Fibroblast of lung (primary cell): ENCODE measurements around the gene DCTN4. TPM values are rescaled to one million over a fixed set of nuclear protein-coding genes. Genes with fewer than 3 reads are reported as not detected.

Source experiments
- DNase-seq, 2 donors: peaks; one replicate each; pipeline versions ENCODE4 v3.0.0 to v3.0.0-alpha.2; 2010; ENCODE audit warnings: low read depth in 2 of 2
- H2AFZ ChIP-seq: 2 replicates; pipeline ENCODE4 v1.5.1; 2012; ENCODE audit warnings: low read length, control low read depth, inconsistent platforms
- H3K27ac ChIP-seq: 2 replicates; pipeline ENCODE4 v1.5.1; 2011; ENCODE audit warnings: low read length, control low read depth; ENCODE audit not compliant: insufficient read depth
- H3K27me3 ChIP-seq: 2 replicates; pipeline ENCODE4 v1.5.1; 2011; ENCODE audit warnings: mild to moderate bottlenecking, low read length; ENCODE audit not compliant: control insufficient read depth, insufficient read depth
- H3K36me3 ChIP-seq: 2 replicates; pipeline ENCODE4 v1.5.1; 2011; ENCODE audit warnings: low read length; ENCODE audit not compliant: control insufficient read depth, insufficient read depth
- H3K4me1 ChIP-seq: 2 replicates; pipeline ENCODE4 v1.5.1; 2011; ENCODE audit warnings: low read length; ENCODE audit not compliant: control insufficient read depth, insufficient read depth; ENCODE audit errors: extremely low read depth
- H3K4me2 ChIP-seq: 2 replicates; pipeline ENCODE4 v1.5.1; 2011; ENCODE audit warnings: low read length, control low read depth; ENCODE audit not compliant: insufficient read depth; ENCODE audit errors: extremely low read depth
- H3K4me3 ChIP-seq, 4 experiments: fragments of 200-600 bp in 1 of 4; sonication (generic) in 1 of 4; replicated peaks in 1 of 4; 2 replicates each; pipeline ENCODE4 v1.5.1; 2011 to 2016; ENCODE audit warnings: low read length in 4 of 4, low read depth in 3 of 4, mild to moderate bottlenecking in 3 of 4, control low read depth in 2 of 4, inconsistent platforms in 1 of 4, mixed read lengths in 1 of 4; ENCODE audit not compliant: insufficient read depth in 1 of 4; ENCODE audit errors: control extremely low read depth in 1 of 4
- H3K79me2 ChIP-seq: 2 replicates; pipeline ENCODE4 v1.5.1; 2012; ENCODE audit warnings: mild to moderate bottlenecking, low read length, inconsistent platforms; ENCODE audit not compliant: control insufficient read depth, insufficient read depth
- H3K9ac ChIP-seq: 2 replicates; pipeline ENCODE4 v1.5.1; 2011; ENCODE audit warnings: mild to moderate bottlenecking, low read length, control low read depth; ENCODE audit not compliant: insufficient read depth
- H3K9me3 ChIP-seq: 2 replicates; pipeline ENCODE4 v1.5.1; 2012; ENCODE audit warnings: low read depth, low read length; ENCODE audit not compliant: control insufficient read depth, insufficient read depth
- H4K20me1 ChIP-seq: 2 replicates; pipeline ENCODE4 v1.5.1; 2011; ENCODE audit warnings: low read length; ENCODE audit not compliant: control insufficient read depth, insufficient read depth; ENCODE audit errors: extremely low read depth
- CTCF ChIP-seq, 2 donors: IDR thresholded peaks in 1 of 2; conservative IDR thresholded peaks in 1 of 2; 1 replicate in 1 of 2; 2 replicates in 1 of 2; pipeline ENCODE4 v1.5.1; 2011 to 2012; ENCODE audit warnings: low read length in 2 of 2, control low read depth in 1 of 2, inconsistent platforms in 1 of 2, low read depth in 1 of 2, mild to moderate bottlenecking in 1 of 2
- EZH2 ChIP-seq: IDR thresholded peaks from 2 replicates; pipeline ENCODE4 v1.5.1; 2012; ENCODE audit warnings: low read length, control low read depth, mild to moderate bottlenecking; ENCODE audit errors: missing control alignments
- polyA plus RNA-seq, 2 donors: library from polyadenylated mRNA; depleted of rRNA in 1 of 2; stranded (reverse) in 1 of 2; unstranded in 1 of 2; fragments of >200 nt; gene quantifications; 2 replicates each; pipeline ENCODE4 v1.2.1, GENCODE V29; 2011 to 2012; ENCODE audit warnings: missing spikeins in 1 of 2
- total RNA-seq: library from RNA; depleted of rRNA; stranded (reverse); fragments of >200 nt; gene quantifications from 2 replicates; pipeline ENCODE4 v1.2.1, GENCODE V29; 2014

Gene DCTN4
- total and polyA plus RNA-seq, 2 donors (not counting 1 experiment from before 2014, with no cell fraction given): 60.0 to 67.2 TPM

- H3K9me3 ChIP-seq: no peaks in the 10 kb centered on the region
- no peaks in the 10 kb centered on the region for H3K27me3 ChIP-seq
- H3K79me2 ChIP-seq: peaks cover 18% of the 10 kb centered on the region
- peak within 1 kb of the TSS; percentile 88 for H3K4me2 ChIP-seq
- no peaks in the 10 kb centered on the region for H4K20me1 ChIP-seq
- TF ChIP-seq CTCF (conservative IDR thresholded peaks at IDR 0.05 in 1 of 2, IDR thresholded peaks at IDR 0.05 in 1 of 2; ENCODE audit: low read depth in 1 of 2, low read length in 2 of 2) (peak; percentile 51 to 61), EZH2 (no peak)
- peaks cover 2% of the 10 kb centered on the region for H3K36me3 ChIP-seq
- peak within 1 kb of the TSS; percentile 95 for H3K27ac ChIP-seq
- H2AFZ ChIP-seq: peak within 1 kb of the TSS; percentile 99
- H3K9ac ChIP-seq: peak within 1 kb of the TSS; percentile 98
- DNase-seq: peak; percentile 86 to 87
- H3K4me1 ChIP-seq: no peaks in the 10 kb centered on the region
- peak within 1 kb of the TSS; percentile 95 to 99 (median 98) for H3K4me3 ChIP-seq
Observed at GRCh38 chr5:150700594-150701377, 58.0 kb downstream of the DCTN4 start, which contains the start of gene RBM22. Gene RBM22 (minus strand): TSS chr5:150701062. CDS start chr5:150700985, 77 bp downstream.

GRCh38 chr5:150700246-150700593 lies 58.6 kb downstream of the DCTN4 start:
- no peaks in the 10 kb centered on the region for H3K9me3 ChIP-seq
- H2AFZ ChIP-seq: no peak overlapping the region
- peak overlapping the region; percentile 95 for H3K27ac ChIP-seq
- peaks cover 2% of the 10 kb centered on the region for H3K36me3 ChIP-seq
- no peaks in the 10 kb centered on the region for H4K20me1 ChIP-seq
- TF ChIP-seq CTCF (conservative IDR thresholded peaks at IDR 0.05 in 1 of 2, IDR thresholded peaks at IDR 0.05 in 1 of 2; ENCODE audit: low read depth in 1 of 2, low read length in 2 of 2) (no peak), EZH2 (no peak)
- peak overlapping the region; percentile 95 to 99 (median 98) for H3K4me3 ChIP-seq
- H3K4me1 ChIP-seq: no peaks in the 10 kb centered on the region
- peak overlapping the region; percentile 98 for H3K9ac ChIP-seq
- peak in 1 of 2 donors; percentile 22 for DNase-seq
- no peaks in the 10 kb centered on the region for H3K27me3 ChIP-seq
- H3K79me2 ChIP-seq: peaks cover 18% of the 10 kb centered on the region
- H3K4me2 ChIP-seq: peak overlapping the region; percentile 80

- no peak for TF ChIP-seq CTCF (conservative IDR thresholded peaks at IDR 0.05 in 1 of 2, IDR thresholded peaks at IDR 0.05 in 1 of 2; ENCODE audit: low read depth in 1 of 2, low read length in 2 of 2)
- no peak for TF ChIP-seq EZH2
- Histone ChIP-seq H3K36me3 (peaks cover 14% of the 10 kb centered on the region), H4K20me1 (no peaks in the 10 kb centered on the region), H3K9ac (no peak overlapping the region), H3K27me3 (no peaks in the 10 kb centered on the region), H3K4me1 (no peaks in the 10 kb centered on the region), H3K4me2 (no peak overlapping the region), H3K9me3 (no peaks in the 10 kb centered on the region), H3K27ac (no peak overlapping the region), H2AFZ (no peak overlapping the region), H3K79me2 (peaks cover 6% of the 10 kb centered on the region), H3K4me3 (no peak overlapping the region)
- DNase-seq: peak; percentile 60 to 85
Observed at GRCh38 chr5:150694612-150695011, 64.2 kb downstream of the DCTN4 start.
